Cerebellar cortex (tissue), 1 donor: ENCODE data around the gene B4GALNT4.
"Not testable (repeated sequence)": the region's sequence is repeated elsewhere in the genome, so short reads cannot be mapped to it uniquely, and the experiment has no call there.

Experiments used
- DNase-seq: peaks from one replicate; pipeline ENCODE4 v3.0.0-alpha.2; 2015; ENCODE audit warnings: low spot score

Gene B4GALNT4

GRCh38 chr11:408154-409007, 39.1 kb downstream of the B4GALNT4 start:
- DNase-seq, result no peak

DNA sequence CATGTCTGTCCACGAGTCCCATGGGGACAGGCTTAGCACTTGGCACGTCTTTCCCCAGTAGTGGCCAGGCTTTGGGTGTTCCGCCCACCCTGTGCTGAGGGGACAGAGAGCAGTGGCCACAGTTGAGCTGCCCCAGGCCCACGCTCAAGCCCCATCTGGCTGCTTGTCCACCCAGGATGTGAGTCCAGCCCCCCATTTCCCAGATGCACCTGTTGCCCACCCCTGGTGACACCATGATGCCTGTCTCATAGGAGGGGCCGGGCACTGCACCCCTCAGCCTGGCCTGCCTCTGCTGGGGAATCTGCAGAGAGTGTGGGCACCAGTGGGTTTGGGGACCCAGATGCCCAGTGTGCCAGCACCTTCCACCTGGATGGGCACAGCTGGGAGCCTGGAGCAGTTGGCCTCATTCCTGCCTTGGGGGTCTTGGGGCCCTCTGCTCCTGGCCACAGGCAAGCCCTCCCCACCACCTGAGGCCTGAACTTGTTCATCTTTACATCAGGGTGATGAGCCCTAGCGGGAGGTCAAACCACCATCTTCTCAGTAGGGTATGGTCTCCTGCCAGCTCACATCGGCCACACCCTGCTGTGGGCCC, 39.8 kb downstream of the B4GALNT4 start:
- DNase-seq, result no peak

DNA sequence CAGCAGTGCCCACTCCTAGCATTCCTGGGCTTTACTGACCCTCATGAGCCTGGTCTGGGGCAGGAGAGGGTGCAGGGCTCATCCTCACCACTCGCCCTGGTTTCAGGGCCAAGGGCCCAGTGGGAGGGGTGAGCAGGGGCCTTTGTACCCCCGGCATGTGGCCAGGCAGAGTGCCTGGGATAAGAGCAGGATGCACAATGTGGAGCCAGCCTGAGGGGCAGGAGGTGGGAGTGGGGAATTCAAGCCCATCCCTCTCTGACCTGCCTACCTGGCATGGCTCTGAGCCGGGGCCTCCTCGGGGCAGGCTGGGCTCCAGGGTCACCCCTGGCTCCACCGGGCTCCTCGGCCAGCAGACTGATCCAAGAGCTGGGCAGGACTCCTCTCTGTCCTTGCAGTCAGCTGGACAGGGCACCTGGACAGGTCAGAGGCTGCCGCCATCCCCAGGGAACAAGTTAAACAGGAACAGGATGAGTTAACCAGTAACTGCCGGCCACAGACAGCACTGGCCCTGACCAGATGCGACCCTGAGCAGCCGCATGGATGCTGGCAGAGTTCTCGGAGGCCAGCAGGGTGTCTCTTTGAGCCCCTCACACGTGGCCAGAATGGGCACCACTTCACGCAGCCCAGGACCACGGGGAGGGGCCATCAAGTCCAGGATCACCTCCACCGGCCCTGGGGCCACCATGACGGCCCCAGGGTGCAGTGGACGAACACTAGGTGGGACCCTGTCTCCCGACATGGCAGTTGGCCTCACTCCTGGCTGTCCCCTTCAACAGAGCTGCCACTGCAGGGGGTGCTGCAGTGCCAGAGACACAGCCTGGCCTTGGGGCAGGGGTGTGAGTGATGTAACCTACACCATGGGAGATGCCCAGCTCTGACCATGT, 40.5 kb downstream of the B4GALNT4 start:
- DNase-seq, result no peak

GRCh38 chr11:410711-411110, 41.4 kb downstream of the B4GALNT4 start:
- DNase-seq, result not testable (repeated sequence)

- DNase-seq, result not testable (repeated sequence)
These were observed 42.2 kb downstream of the B4GALNT4 start for GRCh38 chr11:411520-411919.

- DNase-seq, result no peak
These were observed 43.4 kb downstream of the B4GALNT4 start for GRCh38 chr11:412641-413119.

DNA sequence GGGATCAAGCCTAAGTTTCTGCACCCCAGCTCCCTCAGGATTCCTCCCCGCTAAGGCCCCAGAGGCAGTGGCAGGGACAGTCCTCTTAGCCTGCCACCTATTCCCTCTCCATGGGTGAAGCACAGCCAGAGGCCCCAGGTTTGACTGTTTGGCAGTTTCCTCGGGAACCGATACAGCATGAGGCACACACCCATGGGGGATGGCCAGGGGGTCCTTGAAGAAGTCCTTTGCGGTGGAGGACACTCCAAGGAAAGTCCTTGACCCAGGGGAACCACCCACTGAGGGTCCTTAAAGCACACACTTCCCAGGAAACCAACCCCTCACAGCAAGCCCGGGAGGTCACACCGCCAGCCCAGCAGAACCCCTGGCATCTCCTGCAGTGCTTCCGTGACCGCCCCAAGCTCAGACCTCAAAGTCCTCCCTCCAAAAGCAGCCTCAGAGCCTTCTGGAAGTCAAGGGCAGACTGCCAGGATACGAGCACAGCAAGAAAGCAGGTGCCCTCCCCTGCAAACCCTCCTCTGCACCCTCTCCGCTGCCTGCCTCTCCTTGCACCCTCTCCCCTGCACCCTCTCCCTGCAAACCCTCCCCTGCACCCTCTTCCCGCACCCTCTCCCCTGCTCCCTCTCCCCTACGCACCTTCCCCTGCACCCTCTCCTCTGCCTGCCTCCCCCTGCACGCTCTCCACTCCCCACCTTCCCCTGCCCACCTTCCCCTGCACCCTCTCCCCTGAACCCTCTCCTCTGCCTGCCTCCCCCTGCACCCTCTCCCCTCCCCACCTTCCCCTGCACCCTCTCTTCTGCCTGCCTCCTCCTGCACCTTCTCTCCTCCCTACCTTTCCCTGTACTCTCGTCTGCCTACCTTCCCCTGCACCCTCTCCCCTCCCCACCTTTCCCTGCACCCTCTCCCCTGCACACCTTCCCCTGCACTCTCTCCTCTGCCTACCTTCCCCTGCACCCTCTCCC, 44.1 kb downstream of the B4GALNT4 start:
- no peak for DNase-seq

DNA sequence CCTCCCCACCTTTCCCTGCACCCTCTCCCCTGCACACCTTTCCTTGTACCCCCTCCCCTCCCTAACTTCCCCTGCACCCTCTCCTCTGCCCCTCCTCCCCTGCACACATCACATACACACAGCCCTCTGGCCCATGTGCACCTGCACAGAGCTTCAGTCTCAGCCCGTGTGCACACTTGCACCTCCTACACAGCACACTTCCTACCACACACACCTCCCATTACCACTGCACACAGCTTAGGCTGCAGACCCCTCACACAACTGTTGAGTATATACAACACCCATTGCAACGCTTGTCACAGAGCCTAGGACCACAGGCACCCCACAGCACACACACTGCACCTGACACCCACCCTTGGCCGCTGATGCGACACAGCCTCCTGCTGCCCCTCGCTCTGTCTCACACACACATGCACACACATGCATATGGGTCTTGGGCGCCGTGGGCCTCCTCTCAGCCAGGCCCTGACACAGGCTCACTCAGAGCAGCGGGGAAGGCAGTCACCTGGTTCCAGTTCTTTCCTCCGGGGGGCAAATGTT, 45.1 kb downstream of the B4GALNT4 start:
- DNase-seq, result no peak

- no peak for DNase-seq
These were observed 46.3 kb downstream of the B4GALNT4 start for GRCh38 chr11:415640-416041.

DNA sequence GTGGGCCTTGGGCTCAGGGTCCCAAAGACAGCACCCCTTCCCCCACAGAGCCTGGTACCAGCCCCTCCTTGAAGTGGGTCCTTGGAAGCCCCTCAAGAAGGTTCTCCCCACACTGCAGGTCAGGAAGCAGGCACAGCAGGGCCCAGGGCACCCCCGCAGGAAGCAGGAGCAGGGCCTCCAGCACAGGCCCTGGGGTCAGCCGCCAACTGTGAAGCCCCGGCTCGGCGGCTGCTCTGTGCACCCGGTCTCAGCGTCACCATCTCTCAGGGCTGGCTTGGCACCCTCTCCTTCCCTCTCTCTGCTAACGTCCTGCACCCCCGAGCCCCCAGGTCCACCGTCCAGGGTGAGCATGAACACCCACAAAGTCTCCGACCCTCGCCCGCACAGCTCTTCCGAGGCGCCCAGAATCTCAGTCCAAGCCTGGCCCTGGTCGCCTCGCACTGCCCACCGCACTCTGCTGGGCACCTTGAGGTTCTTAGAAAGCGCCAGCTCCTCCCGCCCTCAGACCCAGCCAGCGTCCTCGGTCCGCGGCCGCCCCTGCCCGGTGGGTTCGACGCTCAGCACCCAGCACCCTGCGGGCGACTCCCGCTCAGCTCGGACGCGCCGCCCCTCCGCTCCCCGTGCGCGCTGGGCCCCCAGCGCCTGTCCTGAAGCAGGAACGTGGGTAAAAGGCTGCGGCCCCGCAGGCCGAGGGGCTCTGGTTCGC, 46.9 kb downstream of the B4GALNT4 start:
- no peak for DNase-seq

- DNase-seq, result no peak
These were observed 47.7 kb downstream of the B4GALNT4 start for GRCh38 chr11:416757-417621.

DNA sequence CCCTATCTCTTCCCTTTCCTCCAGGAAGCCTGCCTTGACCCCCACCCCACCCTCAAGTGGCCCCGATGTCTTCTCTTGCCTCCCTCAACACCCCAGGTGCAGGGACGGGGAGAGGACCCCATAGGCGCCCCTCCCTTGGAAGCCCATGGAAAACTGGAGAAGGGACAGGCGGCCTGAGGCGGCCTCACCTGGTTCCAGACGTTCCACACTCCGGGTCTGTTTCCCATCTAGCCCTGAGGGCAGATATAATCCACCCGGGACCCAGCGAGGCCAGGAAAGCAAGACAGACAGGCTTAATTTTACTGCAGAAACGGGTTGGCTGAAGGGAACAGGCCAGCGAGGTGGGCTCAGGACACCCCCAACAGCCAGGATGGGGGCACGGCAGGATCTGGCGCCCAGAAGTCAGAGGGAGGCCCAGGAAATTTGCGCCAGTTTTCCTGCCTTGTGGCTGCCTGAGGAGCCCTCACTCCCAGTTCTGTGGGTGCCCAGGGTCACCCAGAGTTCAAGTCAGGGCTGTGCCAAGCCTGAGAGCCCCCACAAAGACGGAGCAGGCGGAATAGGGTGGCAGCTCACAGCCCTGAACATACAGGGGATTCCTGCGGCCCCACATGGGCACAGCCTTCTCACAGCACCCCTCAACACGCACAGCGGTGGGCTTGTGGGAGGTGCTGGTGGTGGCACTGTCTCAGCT, 48.5 kb downstream of the B4GALNT4 start:
- no peak for DNase-seq

DNA sequence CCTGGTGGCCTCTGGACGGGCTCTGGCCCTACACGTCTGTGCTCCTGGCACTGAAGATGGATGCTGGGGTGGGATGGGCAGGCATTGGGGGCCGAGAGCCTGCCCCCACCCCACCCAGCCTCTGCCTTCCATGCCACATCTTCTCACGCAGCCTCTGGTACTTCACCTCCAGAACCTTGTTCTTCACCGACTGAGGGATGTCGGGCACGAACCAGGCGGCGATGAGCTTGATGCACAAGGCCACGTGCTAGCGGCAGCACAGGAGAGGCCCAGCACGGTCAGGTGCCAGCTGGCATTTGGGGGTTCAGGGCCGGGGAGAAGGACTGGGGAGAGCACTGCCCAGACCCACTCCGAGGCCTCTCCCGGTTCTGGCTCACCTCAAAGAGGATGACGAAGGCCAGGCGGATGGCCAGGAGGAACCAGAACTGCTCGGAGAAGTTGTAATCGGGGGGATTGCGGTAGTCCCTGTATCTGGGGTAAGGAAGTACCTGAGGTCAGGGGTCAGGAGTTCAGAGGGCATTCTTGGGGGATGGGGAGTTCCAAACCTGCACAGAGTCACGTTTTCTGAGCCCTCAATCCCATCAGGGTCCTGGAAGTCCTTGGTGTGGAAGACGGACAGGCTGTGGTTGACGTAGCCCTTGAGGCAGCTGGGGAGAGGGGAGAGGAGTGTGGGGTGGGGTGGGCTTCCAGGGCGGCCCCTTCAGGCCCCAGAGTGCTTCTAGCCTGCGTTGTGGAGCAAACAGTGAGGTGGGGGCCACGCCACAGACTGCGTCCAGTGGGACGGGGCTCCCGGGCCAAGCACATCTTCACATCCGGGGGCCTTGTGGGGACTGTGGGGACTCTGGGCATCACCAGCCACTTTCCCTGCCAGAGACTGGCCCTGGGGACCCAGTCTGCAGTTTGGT, 49.3 kb downstream of the B4GALNT4 start:
- DNase-seq, result no peak

DNA sequence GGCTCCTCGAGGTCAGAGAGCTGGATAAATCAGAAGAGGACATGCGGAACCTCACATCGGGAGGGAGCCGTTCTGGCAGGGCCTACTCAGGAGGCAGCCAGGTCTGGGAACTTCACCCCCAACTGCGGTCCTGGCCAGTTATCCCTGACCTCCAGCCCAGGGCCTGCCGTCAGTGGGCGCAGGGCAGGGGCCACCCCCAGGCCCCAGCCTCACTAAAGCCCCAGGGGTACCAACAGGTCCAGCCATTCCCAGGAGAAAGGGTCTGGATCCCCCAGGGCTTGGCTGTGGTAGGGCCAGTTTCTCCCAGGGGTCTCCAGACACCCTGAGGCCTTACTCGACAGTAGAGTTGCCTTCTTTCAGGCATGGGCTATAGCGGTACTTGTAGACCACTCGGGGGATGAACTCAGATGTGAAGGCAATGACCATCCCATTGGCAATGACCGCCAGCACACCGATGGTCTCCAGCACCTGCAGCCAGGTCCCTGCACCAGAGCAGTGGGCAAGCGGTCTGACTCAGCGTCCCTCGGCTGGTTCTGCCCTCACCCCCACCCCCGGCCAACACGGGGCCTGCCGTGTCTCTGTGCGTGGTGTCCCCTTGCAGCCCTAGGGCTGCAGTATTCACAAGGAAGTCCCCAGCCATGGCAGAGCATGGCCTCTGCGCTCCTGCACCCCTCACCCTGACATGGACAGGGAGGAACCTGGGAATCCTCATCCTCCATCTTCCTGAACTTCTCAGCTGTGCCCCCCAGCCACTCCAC, 50.1 kb downstream of the B4GALNT4 start:
- no peak for DNase-seq

DNA sequence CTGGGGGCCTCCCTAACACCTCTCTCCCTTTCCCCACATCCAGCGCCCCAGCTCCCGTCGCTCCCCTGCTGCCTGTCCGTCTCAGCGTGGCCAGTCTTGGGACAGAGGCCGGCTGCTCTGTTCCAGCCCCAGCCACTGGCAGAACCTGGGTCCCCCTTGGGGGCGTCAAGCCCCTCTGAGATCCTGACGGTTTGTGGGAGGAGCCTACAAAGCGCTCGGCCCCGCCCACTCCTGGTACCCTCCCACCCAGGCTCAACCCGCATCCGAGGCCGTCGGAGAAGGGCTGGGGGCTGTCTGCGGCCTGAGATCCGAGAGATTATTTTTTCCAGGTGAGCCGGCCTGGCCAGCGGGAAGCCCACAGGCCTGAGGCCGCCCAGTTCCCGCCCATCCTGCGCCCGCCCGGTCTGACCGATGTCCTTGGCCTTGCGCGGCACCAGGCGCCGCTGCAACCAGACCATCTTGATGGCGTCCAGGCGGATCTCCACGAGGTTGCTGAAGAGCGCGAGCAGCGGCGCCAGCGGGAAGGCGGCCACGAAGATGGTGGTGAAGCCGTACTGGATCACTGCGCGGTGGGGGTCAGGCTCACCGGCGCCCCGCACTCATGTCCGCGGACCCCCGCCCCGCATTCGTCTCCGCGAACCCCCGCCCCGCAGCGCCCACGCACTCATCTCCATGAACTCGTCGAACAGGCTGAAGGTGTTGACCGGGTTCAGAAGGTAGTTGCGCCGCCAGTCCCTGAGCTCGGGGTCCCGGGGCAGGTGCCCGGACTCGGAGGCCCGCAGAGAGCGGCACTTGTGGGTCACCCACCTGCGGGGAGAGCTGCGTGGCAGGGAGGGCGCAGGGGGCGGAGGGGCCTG, 51.0 kb downstream of the B4GALNT4 start:
- no peak for DNase-seq

DNA sequence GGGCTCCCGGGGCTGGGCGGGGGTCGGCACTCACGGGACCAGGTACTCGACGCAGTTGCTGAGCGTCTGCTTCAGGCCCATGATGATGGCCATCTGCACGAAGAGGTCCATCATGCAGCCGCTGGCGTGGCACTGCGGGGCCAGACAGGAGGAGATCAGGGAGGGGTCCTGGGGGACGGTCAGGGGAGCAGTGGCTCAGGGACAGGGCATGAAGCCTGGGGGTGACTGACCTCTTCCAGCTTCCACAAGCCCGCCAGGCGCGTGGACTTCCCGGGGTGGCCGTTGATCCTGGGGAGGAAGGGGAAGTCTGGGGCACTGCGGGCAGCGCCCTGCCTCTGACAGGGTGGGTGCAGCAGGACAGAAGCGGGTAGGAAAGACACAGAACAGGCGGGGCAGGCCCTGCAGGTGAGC, 51.6 kb downstream of the B4GALNT4 start:
- DNase-seq, result no peak
